Activated gamma-delta T cell treated with anti-CD3 and anti-CD28 coated beads, Interleukin-2, amount 50 U/mL, for 16 hours (primary cell): ENCODE measurements around the gene UROC1.

Experiments used
- DNase-seq: peaks from one replicate; pipeline ENCODE4 v3.0.0-alpha.2; 2020; ENCODE audit warnings: low read depth

Gene UROC1

GRCh38 chr3:126459763-126460127 lies 57.8 kb downstream of the UROC1 start:
- no peak for DNase-seq

- DNase-seq, result no peak
Observed at GRCh38 chr3:126459111-126459762, 58.3 kb downstream of the UROC1 start.

- no peak for DNase-seq
Observed at GRCh38 chr3:126456766-126457388, 60.7 kb downstream of the UROC1 start.

GRCh38 chr3:126456211-126456610 lies 61.4 kb downstream of the UROC1 start:
- no peak for DNase-seq

GRCh38 chr3:126454437-126455198 lies 63.0 kb downstream of the UROC1 start:
- no peak for DNase-seq

GRCh38 chr3:126454025-126454424 lies 63.5 kb downstream of the UROC1 start:
- no peak for DNase-seq

GRCh38 chr3:126452213-126452612 lies 65.4 kb downstream of the UROC1 start:
- DNase-seq, result no peak

GRCh38 chr3:126451511-126451910 lies 66.1 kb downstream of the UROC1 start:
- DNase-seq, result no peak

- DNase-seq, result no peak
Observed at GRCh38 chr3:126450744-126451143, 66.8 kb downstream of the UROC1 start.

- DNase-seq, result no peak
Observed at GRCh38 chr3:126450219-126450618, 67.4 kb downstream of the UROC1 start.

GRCh38 chr3:126449621-126450051 lies 67.9 kb downstream of the UROC1 start:
- no peak for DNase-seq

- DNase-seq, result no peak
Observed at GRCh38 chr3:126448893-126449180, 68.7 kb downstream of the UROC1 start.

GRCh38 chr3:126448136-126448892 lies 69.3 kb downstream of the UROC1 start:
- DNase-seq, result no peak

GRCh38 chr3:126447456-126448106 lies 70.0 kb downstream of the UROC1 start:
- DNase-seq, result no peak

GRCh38 chr3:126446791-126447190 lies 70.8 kb downstream of the UROC1 start:
- no peak for DNase-seq

- DNase-seq, result no peak
Observed at GRCh38 chr3:126446301-126446700, 71.3 kb downstream of the UROC1 start.

- DNase-seq, result no peak
Observed at GRCh38 chr3:126445506-126445905, 72.1 kb downstream of the UROC1 start.

- DNase-seq, result no peak
Observed at GRCh38 chr3:126442856-126443242, 74.7 kb downstream of the UROC1 start.

GRCh38 chr3:126442094-126442855 lies 75.3 kb downstream of the UROC1 start:
- no peak for DNase-seq

GRCh38 chr3:126441256-126441880 lies 76.2 kb downstream of the UROC1 start:
- no peak for DNase-seq

GRCh38 chr3:126440709-126440995 lies 76.9 kb downstream of the UROC1 start:
- no peak for DNase-seq
